Gastroesophageal sphincter (tissue), 3 donors: ENCODE data around the gene IQSEC1.

Source experiments
- CTCF ChIP-seq, 4 experiments: fragments of 200-600 bp in 2 of 4; fragments of 450-650 bp in 2 of 4; sonication (generic) in 1 of 4; IDR thresholded peaks; one replicate each; pipeline ENCODE4 v1.5.1; 2017 to 2019; ENCODE audit warnings: antibody characterized with exemption in 4 of 4, mild to moderate bottlenecking in 2 of 4, moderate library complexity in 2 of 4
- POLR2A ChIP-seq, 2 donors: fragments of 450-650 bp; IDR thresholded peaks; one replicate each; pipeline ENCODE4 v1.6.1; 2017; ENCODE audit warnings: antibody characterized with exemption in 2 of 2, mild to moderate bottlenecking in 2 of 2, moderate library complexity in 1 of 2
- POLR2AphosphoS5 ChIP-seq: sonication (generic); formaldehyde crosslinking; IDR thresholded peaks from one replicate; pipeline ENCODE4 v1.6.1; 2017; ENCODE audit warnings: antibody characterized with exemption

GRCh38 chr3:12884186-12884680 lies 189.0 kb downstream of the IQSEC1 start:
- TF ChIP-seq POLR2AphosphoS5 (peak; percentile 41), POLR2A (IDR thresholded peaks at IDR 0.05) (no peak), CTCF (IDR thresholded peaks at IDR 0.05) (no peak)
